HEK293T (cell line): ENCODE data around the gene SLA2.
"Not testable (repeated sequence)": the region's sequence is repeated elsewhere in the genome, so short reads cannot be mapped to it uniquely, and the experiment has no call there.

ENCODE experiments used
- CTCF ChIA-PET: fragments of 350-600 bp; formaldehyde crosslinking; extraction: SDS; loops from one replicate; lab custom pipeline; 2021; ENCODE audit warnings: antibody characterized with exemption, inconsistent platforms; lab: Yijun Ruan, JAX
- POLR2A ChIA-PET: fragments of 350-600 bp; formaldehyde crosslinking; extraction: SDS; loops from one replicate; lab custom pipeline; 2020; ENCODE audit warnings: antibody characterized with exemption, inconsistent platforms; lab: Yijun Ruan, JAX
- DNase-seq: peaks from one replicate; pipeline ENCODE4 v3.0.0; 2012; ENCODE audit warnings: mixed read lengths; ENCODE audit errors: extremely low spot score
- ARNT ChIP-seq: fragments of 450-650 bp; IDR thresholded peaks from 2 replicates; pipeline ENCODE4 v1.6.1; 2017; ENCODE audit warnings: mild to moderate bottlenecking
- BHLHE40 ChIP-seq: fragments of 450-650 bp; IDR thresholded peaks from 2 replicates; pipeline ENCODE4 v1.6.1; 2016; ENCODE audit warnings: mild to moderate bottlenecking, moderate library complexity, borderline replicate concordance
- CTBP1 ChIP-seq: fragments of 450-650 bp; IDR thresholded peaks from 2 replicates; pipeline ENCODE4 v1.6.1; 2016; ENCODE audit warnings: borderline replicate concordance
- ELF4 ChIP-seq: fragments of 450-650 bp; IDR thresholded peaks from 2 replicates; pipeline ENCODE4 v1.6.1; 2017; ENCODE audit warnings: antibody characterized with exemption
- FOXA1 ChIP-seq: fragments of 450-650 bp; IDR thresholded peaks from 2 replicates; pipeline ENCODE4 v1.6.1; 2016; ENCODE audit warnings: mild to moderate bottlenecking
- FOXK2 ChIP-seq: fragments of 450-650 bp; IDR thresholded peaks from 2 replicates; pipeline ENCODE4 v1.6.1; 2016; ENCODE audit warnings: mild to moderate bottlenecking
- FOXM1 ChIP-seq: fragments of 450-650 bp; IDR thresholded peaks from 2 replicates; pipeline ENCODE4 v1.6.1; 2017; ENCODE audit warnings: mild to moderate bottlenecking, borderline replicate concordance
- HDGF ChIP-seq: fragments of 450-650 bp; IDR thresholded peaks from 2 replicates; pipeline ENCODE4 v1.6.1; 2017; ENCODE audit warnings: antibody characterized with exemption, borderline replicate concordance
- L3MBTL2 ChIP-seq: fragments of 450-650 bp; conservative IDR thresholded peaks from 2 replicates; pipeline ENCODE4 v1.6.1; 2016; ENCODE audit warnings: mild to moderate bottlenecking
- LEF1 ChIP-seq: fragments of 450-650 bp; IDR thresholded peaks from 2 replicates; pipeline ENCODE4 v1.6.1; 2017; ENCODE audit warnings: mild to moderate bottlenecking, borderline replicate concordance
- NFRKB ChIP-seq: fragments of 450-650 bp; IDR thresholded peaks from 2 replicates; pipeline ENCODE4 v1.6.1; 2016; ENCODE audit warnings: mild to moderate bottlenecking, moderate library complexity
- SP1 ChIP-seq: fragments of 450-650 bp; IDR thresholded peaks from 2 replicates; pipeline ENCODE4 v1.6.1; 2017
- SUZ12 ChIP-seq: fragments of 450-650 bp; IDR thresholded peaks from 2 replicates; pipeline ENCODE4 v1.6.1; 2016; ENCODE audit warnings: mild to moderate bottlenecking
- TARDBP ChIP-seq: fragments of 450-650 bp; IDR thresholded peaks from 2 replicates; pipeline ENCODE4 v1.6.1; 2016
- ZNF384 ChIP-seq: fragments of 450-650 bp; IDR thresholded peaks from 2 replicates; pipeline ENCODE4 v1.6.1; 2016
- TF ChIP-seq, protein P1 (sequence below): fragments of 450-650 bp; IDR thresholded peaks from 2 replicates; pipeline ENCODE4 v1.6.1; 2016

SLA2 gene

DNA sequence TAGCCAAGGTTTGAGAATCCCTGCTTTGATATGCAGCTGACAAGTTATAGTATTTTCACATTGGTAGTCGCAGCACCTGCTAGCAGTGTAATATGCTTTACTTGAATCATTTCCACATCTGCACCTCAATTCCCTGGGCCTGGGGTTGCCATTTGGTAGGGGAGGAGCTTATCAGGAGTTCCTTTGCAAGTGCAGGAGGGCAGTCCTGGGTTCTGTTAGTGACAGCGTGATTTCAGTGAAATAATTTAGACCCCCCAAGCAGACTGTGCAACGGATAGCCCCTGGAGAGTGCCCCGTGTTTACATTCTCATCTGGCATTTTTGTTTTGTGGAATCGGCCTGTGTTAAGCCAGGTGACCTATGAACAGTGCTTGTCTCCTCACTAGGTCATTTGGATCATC is 34.4 kb downstream of the SLA2 start:
- no peak for DNase-seq
- ChIA-PET CTCF (no interaction called here), POLR2A (no interaction called here)
- TF ChIP-seq FOXK2 (no peak), NFRKB (no peak), SP1 (no peak), ZNF384 (no peak)

DNA sequence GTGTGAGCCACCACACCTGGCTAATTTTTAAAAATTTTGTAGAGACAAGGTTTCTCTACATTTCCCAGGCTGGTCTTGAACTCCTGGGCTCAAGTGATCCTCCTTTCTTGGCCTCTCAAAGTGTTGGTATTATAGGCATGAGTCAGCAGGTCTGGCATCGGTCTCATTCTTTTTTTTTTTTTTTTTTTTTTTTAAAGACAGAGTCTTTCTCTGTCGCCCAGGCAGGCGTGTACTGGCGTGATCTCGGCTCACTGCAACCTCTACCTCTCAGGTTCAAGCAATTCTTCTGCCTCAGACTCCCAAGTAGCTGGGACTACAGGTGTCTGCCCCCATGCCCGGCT is 37.6 kb downstream of the SLA2 start:
- CTCF ChIA-PET, POLR2A ChIA-PET: not testable (repeated sequence)

DNA sequence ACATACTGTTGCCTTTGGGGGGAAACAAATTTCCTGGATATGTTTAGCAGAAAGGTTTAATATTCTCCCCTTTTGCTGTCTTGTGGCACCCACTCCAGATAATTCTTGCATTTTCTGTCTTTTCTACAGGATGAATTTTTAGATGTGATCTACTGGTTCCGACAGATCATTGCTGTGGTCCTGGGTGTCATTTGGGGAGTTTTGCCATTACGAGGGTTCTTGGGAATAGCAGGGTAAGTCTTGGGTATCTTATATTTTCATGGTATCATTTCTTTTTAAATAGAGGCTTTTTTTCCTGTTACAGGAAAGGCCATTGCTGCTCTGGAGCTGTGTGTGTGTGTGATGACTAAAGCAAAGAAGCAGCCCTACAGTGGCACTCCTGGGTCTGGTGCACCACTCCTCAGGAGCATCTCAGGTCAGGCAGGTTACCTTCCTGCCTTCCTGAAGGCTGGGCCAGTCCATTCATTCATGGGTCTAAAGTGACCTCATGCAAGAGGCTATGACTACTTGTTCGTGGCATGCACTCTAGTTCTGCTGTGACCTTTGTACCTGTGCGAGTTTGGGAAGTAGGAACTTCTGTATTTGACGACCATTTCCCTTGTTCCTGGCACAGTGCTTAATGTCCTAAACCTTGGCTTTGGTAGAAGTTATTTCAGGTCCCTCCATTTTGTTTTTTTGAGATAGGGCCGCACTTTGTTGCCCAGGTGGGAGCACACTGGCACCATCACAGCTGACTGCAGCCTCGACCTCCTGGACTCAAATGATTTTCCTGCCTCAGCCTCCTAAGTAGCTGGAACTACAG is 38.2 kb downstream of the SLA2 start:
- no peak for TF ChIP-seq SP1
- no peak for TF ChIP-seq FOXM1
- POLR2A ChIA-PET, result no interaction called here

More for the DNA sequence above, 37.6 kb downstream of the SLA2 start:
- not testable (repeated sequence) for DNase-seq

DNA sequence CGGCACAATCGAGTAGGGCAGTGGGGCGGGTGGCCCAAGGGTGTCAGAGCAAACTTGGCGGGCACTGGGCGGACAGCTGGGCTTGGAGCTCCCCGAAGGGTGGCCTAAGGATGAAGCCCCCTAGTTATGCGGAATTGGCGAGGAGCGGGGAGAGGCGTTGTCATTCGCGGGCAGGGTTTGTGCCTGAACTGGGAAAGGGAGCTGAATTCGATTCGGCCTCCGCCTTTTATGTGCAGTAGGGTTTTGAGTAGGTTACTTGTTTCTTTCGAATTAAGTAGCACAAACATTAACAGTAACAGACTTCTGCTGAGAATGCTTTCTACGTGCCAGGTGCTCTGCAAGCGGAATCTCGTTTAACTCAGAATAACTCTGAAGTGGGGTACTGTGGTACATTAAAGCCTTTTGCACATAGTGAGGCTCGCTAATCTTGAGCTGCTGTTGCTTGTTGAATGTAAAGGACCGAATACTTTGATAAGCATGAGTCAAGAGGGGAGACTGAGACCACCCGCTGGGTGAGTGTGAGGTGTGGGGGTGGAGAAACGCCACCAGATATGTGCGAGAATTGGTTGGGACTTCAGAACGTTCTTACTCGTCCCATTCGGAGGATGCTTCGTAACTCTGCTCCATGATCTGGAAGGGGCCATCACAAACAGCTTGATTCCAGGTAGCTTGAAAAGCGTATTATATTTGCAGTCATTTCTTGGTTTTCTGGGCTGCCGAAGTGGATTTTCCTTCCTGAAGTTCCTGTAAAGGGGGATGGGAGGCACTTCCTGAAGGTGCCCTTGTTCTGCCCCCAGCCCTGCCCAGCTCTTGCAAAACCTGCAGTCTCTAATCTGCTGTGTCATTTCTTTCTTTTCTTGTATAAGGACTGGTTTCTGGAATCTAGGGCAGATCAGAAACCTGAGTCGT is 39.6 kb downstream of the SLA2 start:
- CTCF ChIA-PET, result interaction anchor here (0.5 to 1.0 kb wide), 3 partner anchors 70 to 123 kb away, joined by 3 read pairs; no protein-coding TSS in a partner anchor
- no peak for TF ChIP-seq ZNF384
- TF ChIP-seq, protein P1, sequence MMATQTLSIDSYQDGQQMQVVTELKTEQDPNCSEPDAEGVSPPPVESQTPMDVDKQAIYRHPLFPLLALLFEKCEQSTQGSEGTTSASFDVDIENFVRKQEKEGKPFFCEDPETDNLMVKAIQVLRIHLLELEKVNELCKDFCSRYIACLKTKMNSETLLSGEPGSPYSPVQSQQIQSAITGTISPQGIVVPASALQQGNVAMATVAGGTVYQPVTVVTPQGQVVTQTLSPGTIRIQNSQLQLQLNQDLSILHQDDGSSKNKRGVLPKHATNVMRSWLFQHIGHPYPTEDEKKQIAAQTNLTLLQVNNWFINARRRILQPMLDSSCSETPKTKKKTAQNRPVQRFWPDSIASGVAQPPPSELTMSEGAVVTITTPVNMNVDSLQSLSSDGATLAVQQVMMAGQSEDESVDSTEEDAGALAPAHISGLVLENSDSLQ, result no peak

More for the DNA sequence above, 38.2 kb downstream of the SLA2 start:
- CTCF ChIA-PET, result no interaction called here
- DNase-seq, result no peak

DNA sequence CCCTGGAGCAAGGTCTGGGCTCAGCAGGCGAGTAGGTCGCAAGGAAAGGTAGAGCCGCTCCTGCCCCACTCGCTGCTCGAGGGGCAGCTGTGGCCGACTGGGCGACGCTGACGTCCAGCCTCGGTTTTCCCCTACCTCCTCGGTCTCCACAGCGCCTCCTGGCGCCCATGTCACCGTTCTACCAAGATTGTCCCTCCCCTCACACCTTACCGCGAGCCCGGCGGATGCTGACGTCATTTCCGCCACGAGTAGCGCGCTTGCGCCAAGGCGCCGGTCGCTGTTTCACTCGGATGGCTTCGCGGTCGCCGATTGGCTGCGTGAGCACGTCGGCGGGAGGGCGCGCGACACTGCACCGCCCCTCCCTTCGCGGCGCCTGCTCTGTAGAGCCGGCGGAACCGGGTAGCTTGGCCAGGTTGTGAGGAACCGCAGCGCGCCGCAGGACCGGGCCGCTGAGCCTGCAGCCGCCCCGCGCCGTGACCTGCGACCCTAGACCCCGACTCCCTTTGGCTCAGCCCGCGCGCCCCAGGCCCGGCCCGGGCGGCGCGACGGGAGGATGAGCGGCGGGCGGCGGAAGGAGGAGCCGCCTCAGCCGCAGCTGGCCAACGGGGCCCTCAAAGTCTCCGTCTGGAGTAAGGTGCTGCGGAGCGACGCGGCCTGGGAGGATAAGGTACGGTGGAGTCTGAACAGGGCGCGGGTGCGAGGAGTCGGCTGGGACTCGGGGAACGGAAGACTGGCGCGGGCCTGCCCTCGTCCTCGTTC is 40.4 kb downstream of the SLA2 start, which contains the start of gene RAB5IF:
Gene RAB5IF (plus strand): TSS at position 381 of the 759 bp plus-strand sequence. CDS start 173 bp downstream, at position 554.
- CTCF ChIA-PET, result interaction anchor here (0.5 to 1.0 kb wide), 5 partner anchors 14 to 467 kb away, joined by 3 to 7 read pairs (median 3); no protein-coding TSS in a partner anchor
- TF ChIP-seq, protein P1, result peak; percentile 73
- TF ChIP-seq FOXM1 (no peak), SP1 (no peak), HDGF (no peak), L3MBTL2 (peak; percentile 67), FOXK2 (no peak)
- peak; percentile 98 for DNase-seq
- POLR2A ChIA-PET, result interaction anchor here (0.7 to 3.5 kb wide), 22 partner anchors 9 to 168 kb away, joined by 3 to 29 read pairs (median 4); partner anchors contain the start of genes DSN1, NDRG3 and TGIF2

More for the DNA sequence above, 39.6 kb downstream of the SLA2 start:
- DNase-seq, result no peak
- POLR2A ChIA-PET, result interaction anchor here (0.8 to 3.5 kb wide), 13 partner anchors 8 to 167 kb away, joined by 3 to 29 read pairs (median 5); partner anchors contain the start of genes DSN1, NDRG3 and TGIF2

DNA sequence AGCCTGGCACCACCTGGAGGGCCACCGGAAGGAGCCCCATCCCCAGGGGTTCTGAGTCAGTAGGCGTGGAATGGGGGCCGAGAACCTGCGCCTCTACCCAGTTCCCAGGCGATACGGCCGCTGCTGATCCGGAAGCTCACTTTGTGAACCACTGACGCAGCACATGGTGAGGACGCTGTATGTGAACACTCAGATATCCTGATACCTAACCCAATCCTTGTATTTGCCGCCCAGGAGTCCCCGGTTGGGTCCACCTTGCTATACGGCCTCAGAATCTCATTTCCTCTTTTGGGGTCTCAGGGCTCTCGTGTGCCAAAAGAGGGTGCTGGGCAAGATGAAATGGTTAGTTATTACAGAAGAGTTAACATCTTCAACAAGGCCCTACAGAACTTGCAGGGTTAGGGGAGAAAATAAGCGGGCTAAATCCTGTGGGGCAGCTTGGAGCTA is 41.0 kb downstream of the SLA2 start:
- no peak for DNase-seq

DNA sequence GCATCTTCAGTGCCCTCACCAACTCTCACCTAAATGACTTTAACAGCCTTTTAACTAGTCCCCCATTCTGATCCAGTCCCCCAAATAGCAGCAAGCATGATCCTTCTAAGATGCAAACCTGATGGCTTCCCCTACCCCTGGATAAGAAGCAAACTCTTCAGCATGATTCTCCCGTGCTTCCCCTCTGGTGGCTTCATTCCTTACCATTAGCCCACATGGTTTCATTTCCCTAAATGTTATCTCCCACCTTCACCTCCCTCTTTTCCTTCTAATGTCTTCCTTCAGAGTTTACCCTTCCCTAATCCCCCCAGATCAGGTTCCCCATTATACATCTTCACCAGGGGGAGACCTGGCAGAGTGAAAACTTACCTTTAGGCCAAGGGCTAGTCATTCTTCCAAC is 44.5 kb downstream of the SLA2 start:
- ChIA-PET CTCF (no interaction called here), POLR2A (no interaction called here)
- TF ChIP-seq ARNT, result no peak
- TF ChIP-seq FOXA1, result no peak
- TF ChIP-seq FOXM1, result no peak
- TF ChIP-seq SP1, result no peak
- TF ChIP-seq BHLHE40, result no peak
- no peak for TF ChIP-seq L3MBTL2
- TF ChIP-seq CTBP1, result no peak
- no peak for TF ChIP-seq FOXK2
- no peak for TF ChIP-seq HDGF
- no peak for TF ChIP-seq LEF1
- TF ChIP-seq, protein P1, result no peak
- TF ChIP-seq TARDBP, result no peak
- TF ChIP-seq SUZ12, result no peak
- no peak for TF ChIP-seq NFRKB
- no peak for TF ChIP-seq ELF4
- TF ChIP-seq ZNF384, result no peak
- DNase-seq, result no peak

More for the DNA sequence above, 41.0 kb downstream of the SLA2 start:
- CTCF ChIA-PET, result interaction anchor here (0.6 to 1.0 kb wide), 3 partner anchors 13 to 124 kb away, joined by 3 to 7 read pairs (median 3); no protein-coding TSS in a partner anchor
- TF ChIP-seq ARNT (no peak), L3MBTL2 (no peak), ELF4 (0 out of 2 replicates have a peak, but pooled peaks have one; percentile 61), HDGF (no peak)
- POLR2A ChIA-PET, result interaction anchor here (0.6 to 3.5 kb wide), 23 partner anchors 8 to 169 kb away, joined by 3 to 29 read pairs (median 4); partner anchors contain the start of genes DSN1, NDRG3 and TGIF2
